ENCODE data around the gene GJC1. TPM values are rescaled to one million over a fixed set of nuclear protein-coding genes. Genes with fewer than 3 reads are reported as not detected.

Gene GJC1
- total RNA-seq, 1 experiment from 2014 or later = 119 TPM

- Histone ChIP-seq H3K79me1 (ENCODE audit: insufficient read depth, low read depth, low read length, poor library complexity, severe bottlenecking) (no peaks in the 10 kb centered on the region), H3T11ph (ENCODE audit: low read length) (no peak overlapping the region), H4K5ac (ENCODE audit: insufficient read length, low read depth, low read length) (no peak overlapping the region), H3K4me1 (ENCODE audit: insufficient read depth, low read length) (no peaks in the 10 kb centered on the region), H3K9me3 (ENCODE audit: control insufficient read depth, low read depth, low read length) (no peaks in the 10 kb centered on the region), H2BK20ac (ENCODE audit: low read depth, low read length, poor library complexity, severe bottlenecking) (no peak overlapping the region), H2AFZ (ENCODE audit: low read length) (no peak overlapping the region), H3K14ac (ENCODE audit: insufficient read depth, low read length) (no peak overlapping the region), H3K27ac (ENCODE audit: insufficient read length, low read depth, low read length) (no peak overlapping the region), H3K79me2 (ENCODE audit: insufficient read depth, low read length) (no peaks in the 10 kb centered on the region), H2BK5ac (ENCODE audit: insufficient read length, low read length) (no peak overlapping the region), H3K27me3 (ENCODE audit: insufficient read depth, low read length) (no peaks in the 10 kb centered on the region), H3K23ac (ENCODE audit: insufficient read length, low read depth, low read length) (no peak overlapping the region), H3K4me2 (ENCODE audit: insufficient read depth, insufficient read length, low read length) (no peak overlapping the region), H4K91ac (ENCODE audit: insufficient read length, low read depth, low read length) (no peak overlapping the region), H4K20me1 (ENCODE audit: control insufficient read depth, insufficient read depth, insufficient read length) (no peaks in the 10 kb centered on the region), H2BK120ac (ENCODE audit: low read depth, low read length, poor library complexity, severe bottlenecking) (no peak overlapping the region), H2AK5ac (ENCODE audit: insufficient read length, low read length) (no peak overlapping the region), H3K18ac (ENCODE audit: insufficient read length, low read depth, low read length) (no peak overlapping the region), H4K8ac (replicated peaks; ENCODE audit: insufficient read length, low read depth, low read length) (no peak overlapping the region), H2BK12ac (ENCODE audit: insufficient read length, low read depth, low read length) (no peak overlapping the region), H3K9ac (ENCODE audit: extremely low read depth, insufficient read length, low read length) (no peak overlapping the region), H3K23me2 (ENCODE audit: insufficient read length, low read depth, low read length, poor library complexity, severe bottlenecking) (no peaks in the 10 kb centered on the region), H2BK15ac (ENCODE audit: low read depth, low read length) (no peak overlapping the region), H3K4ac (ENCODE audit: low read depth, low read length) (no peak overlapping the region), H3K56ac (ENCODE audit: insufficient read length, low read depth, low read length) (no peak overlapping the region)
- no peak for TF ChIP-seq CTCF (conservative IDR thresholded peaks at IDR 0.05)
- H3K36me3 Mint-ChIP-seq (ENCODE audit: insufficient read depth in 1 of 3, low read depth in 3 of 3) = peaks cover 21 to 51% (median 46%) of the 10 kb centered on the region in 3 experiments
- peak overlapping the region in 1 of 3 experiments; percentile 91; a peak in 1 of 7 replicates for H3K27ac Mint-ChIP-seq
- peaks cover 6% of the 10 kb centered on the region for H3K27me3 Mint-ChIP-seq (ENCODE audit: low read depth)
- H3K9me3 Mint-ChIP-seq = no peaks in the 10 kb centered on the region
- no peaks in the 10 kb centered on the region; a peak in 1 of 4 replicates for H3K4me1 Mint-ChIP-seq
- DNase-seq = no peak
- no peak overlapping the region for H3K4me3 Mint-ChIP-seq
- WGBS (ENCODE audit: extremely low coverage, insufficient read length, low lambda C conversion rate) = no CpG with 5 or more reads among the region's 19 CpGs
These were observed 80.8 kb downstream of the GJC1 start for GRCh38 chr17:44749076-44749979.

Other genes with a start within 250 kb of the GJC1 start
- gene MEIOC, start 173.8 kb downstream of the GJC1 start, total RNA-seq (2021) = 2.7 and 3.0 TPM in 2 replicates
- gene CCDC43, start 140.5 kb downstream of the GJC1 start, total RNA-seq (2021) = 34.1 and 34.3 TPM in 2 replicates
- gene DBF4B, start 121.6 kb downstream of the GJC1 start, total RNA-seq (2021) = 24.7 and 26.1 TPM in 2 replicates
- 2.7 and 4.6 TPM in 2 replicates for gene ADAM11, start 71.3 kb downstream of the GJC1 start, total RNA-seq (2021)
- gene HIGD1B, start 17.6 kb upstream of the GJC1 start, total RNA-seq (2021) = not detected in 2 replicates
- gene EFTUD2, start 69.2 kb upstream of the GJC1 start, total RNA-seq (2021) = 150 and 161 TPM in 2 replicates
- gene GFAP, start 85.2 kb upstream of the GJC1 start, total RNA-seq (2021) = 1.1 and 1.2 TPM in 2 replicates
- 51.8 and 52.6 TPM in 2 replicates for gene KIF18B, start 117.5 kb upstream of the GJC1 start, total RNA-seq (2021)
- 6.0 and 6.4 TPM in 2 replicates for gene C1QL1, start 138.0 kb upstream of the GJC1 start, total RNA-seq (2021)
- gene DCAKD, start 221.3 kb upstream of the GJC1 start, total RNA-seq (2021) = 48.3 and 53.2 TPM in 2 replicates
- gene NMT1, start 231.0 kb upstream of the GJC1 start, total RNA-seq (2021) = 150 and 151 TPM in 2 replicates